Measurements from ENCODE around the gene ABCA1.
"Not testable (repeated sequence)": the region's sequence is repeated elsewhere in the genome, so short reads cannot be mapped to it uniquely, and the experiment has no call there.

Gene ABCA1

GRCh38 chr9:104900871-104901270, 27.1 kb downstream of the ABCA1 start:
- no peak for DNase-seq

GRCh38 chr9:104900324-104900723, 27.6 kb downstream of the ABCA1 start:
- DNase-seq, result no peak

DNA sequence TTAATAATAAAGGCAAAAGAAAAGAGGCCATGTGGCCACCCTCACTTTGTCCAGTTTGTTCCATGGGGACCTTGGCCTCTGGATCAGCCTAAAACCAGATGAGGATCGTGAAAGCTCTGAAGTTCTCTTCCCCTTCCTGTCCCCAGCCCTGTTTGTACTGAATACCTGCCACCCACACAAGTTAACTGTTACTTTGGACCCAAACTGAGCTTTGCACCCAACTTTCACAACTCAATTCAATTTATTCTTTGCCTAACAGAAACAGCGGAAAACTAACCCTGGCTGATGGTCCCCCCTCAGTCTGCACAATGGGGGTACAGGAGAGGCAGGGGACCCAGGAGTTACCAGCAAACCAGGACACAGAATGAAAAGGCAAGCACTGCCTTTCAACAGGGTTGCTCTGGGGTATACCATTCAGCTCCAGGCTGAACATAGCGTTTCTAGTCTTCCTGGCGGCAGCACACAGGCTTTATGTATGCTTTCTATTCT, 28.2 kb downstream of the ABCA1 start:
- no peak for DNase-seq

GRCh38 chr9:104898376-104898775, 29.6 kb downstream of the ABCA1 start:
- DNase-seq, result not testable (repeated sequence)

DNA sequence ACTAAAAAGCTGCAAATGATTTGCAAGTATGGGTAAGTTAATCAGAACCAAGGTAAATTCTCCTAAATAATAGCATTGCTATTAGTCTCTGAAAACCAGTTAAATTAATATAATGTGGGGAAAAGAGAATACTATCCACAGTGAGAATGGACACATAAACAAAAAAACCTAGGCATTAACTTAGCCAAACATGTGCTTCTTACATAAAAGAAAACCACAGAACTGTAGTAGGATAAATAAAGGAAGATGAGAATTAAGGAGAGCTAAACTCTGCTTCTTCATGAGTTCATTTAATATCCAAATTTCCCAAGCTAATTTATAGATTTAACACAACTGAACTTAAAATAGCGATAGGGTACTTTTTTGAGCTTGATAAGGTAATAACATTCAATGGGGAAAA, 31.8 kb downstream of the ABCA1 start:
- DNase-seq, result no peak

GRCh38 chr9:104895572-104895971, 32.4 kb downstream of the ABCA1 start:
- DNase-seq, result no peak

DNA sequence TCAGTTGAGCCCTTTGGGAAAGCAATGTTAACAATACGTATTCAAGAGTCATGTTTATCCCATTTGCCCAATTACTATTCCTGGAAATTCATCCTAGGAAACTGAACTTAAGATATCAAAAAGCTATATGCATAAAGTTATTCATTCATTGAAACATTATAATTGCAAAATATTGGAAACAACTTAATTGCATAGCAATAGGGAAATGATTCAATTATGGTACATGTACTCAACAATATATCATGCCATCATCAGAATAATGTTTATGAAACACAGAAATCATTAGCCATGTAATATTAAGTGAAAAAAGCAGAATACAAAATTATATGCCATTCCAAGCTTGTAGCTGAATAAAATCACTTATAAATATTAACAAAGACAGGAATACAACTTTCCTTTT, 35.3 kb downstream of the ABCA1 start:
- DNase-seq, result no peak

- no peak for DNase-seq
Measured at GRCh38 chr9:104890433-104890770, 37.6 kb downstream of the ABCA1 start.

- DNase-seq, result no peak
Measured at GRCh38 chr9:104885818-104886709, 41.9 kb downstream of the ABCA1 start.

- no peak for DNase-seq
Measured at GRCh38 chr9:104883169-104883568, 44.8 kb downstream of the ABCA1 start.

DNA sequence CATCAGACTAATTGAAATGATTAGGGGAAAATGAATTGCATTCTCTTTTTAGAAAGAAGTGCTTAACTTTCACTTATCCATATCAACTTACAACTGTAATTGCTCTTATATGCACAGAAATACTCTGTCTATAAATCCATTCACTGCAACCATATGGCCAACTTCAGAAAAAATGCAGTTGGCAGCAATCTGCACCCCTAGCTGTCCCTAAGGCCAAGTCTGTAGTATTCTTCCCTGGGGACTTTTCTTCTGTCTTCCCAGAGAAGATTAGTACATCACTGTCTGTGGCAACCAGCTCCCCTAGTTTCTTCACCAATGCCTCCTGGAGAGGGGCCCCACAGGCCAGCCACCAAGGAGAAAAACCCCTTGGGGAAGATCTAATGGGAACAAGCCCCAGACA, 45.4 kb downstream of the ABCA1 start:
- no peak for DNase-seq

DNA sequence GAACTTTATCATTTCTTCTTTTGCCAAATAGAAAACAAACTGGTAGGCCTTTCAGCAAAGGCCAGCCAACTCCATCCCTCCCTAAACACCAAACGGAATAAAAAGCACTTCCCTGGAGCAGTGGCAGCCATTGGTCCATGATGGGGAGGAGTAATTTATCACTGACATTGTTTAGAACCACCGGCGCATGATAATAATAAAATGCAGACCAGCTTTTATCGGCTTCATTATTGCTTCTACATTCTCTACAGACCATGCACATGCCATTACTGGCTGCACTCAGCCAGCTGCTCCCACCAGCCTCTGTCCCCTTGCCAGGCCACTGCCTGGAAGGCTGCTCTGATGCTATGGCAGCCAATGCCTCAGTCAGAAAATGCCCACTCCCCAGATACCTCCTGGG, 45.9 kb downstream of the ABCA1 start:
- no peak for DNase-seq

- DNase-seq, result no peak
Measured at GRCh38 chr9:104879555-104880309, 48.2 kb downstream of the ABCA1 start.

DNA sequence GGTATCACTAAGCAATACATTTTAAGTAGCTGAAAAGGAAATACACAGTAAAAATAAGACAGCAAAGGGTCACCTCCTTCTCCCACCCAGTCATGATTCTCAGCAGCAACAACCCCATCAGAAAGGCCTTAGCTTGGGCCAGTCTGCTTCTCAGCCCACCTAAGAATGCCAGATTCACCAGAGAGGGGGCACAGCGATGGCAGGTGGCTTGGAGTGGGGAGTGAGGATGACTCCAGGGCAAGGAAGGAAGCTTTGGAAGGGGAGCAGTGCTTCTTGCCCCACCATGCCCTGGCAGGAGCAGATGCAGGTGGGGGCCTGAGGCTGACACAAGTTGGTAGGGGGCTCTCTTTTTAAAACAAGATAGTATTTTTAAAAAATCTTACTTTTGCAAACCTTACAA, 51.4 kb downstream of the ABCA1 start:
- DNase-seq, result no peak

DNA sequence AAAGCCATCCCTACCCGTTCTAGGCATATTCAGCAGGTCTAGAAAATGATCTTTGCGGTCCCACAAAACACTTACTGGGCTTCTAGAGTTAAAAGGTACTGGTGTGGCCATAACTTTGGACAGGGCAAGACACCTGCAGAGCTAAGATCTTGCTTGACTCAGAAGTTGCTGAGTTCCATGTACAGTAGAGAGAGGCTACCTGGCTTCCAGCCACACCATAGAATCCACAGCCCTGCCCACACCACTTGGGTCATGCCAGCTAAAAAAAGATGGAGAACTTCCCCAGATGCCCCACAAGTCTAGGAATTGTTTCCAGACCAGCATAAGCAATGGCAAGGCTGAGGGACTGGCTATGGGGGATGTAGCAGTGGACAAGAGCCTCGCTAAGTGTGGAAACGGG, 52.1 kb downstream of the ABCA1 start:
- no peak for DNase-seq

GRCh38 chr9:104875320-104875719, 52.6 kb downstream of the ABCA1 start:
- no peak for DNase-seq

DNA sequence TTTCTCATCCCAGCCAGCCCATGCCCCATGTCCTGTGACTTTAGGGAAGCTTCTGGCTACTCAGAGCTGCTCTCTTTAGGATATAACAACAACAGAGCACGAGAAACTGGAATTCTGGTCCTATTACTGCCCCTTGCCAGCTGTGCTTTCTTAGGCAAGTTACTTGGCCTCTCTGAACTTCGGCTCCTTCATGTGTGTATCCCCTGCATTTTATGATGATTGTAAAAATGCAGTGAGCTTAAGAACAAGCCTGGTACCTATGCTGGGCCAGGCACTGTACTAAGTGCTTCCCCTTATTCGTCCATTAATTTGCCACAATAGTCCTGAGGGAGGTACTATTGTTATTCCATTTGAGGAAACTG, 54.5 kb downstream of the ABCA1 start:
- DNase-seq, result no peak

DNA sequence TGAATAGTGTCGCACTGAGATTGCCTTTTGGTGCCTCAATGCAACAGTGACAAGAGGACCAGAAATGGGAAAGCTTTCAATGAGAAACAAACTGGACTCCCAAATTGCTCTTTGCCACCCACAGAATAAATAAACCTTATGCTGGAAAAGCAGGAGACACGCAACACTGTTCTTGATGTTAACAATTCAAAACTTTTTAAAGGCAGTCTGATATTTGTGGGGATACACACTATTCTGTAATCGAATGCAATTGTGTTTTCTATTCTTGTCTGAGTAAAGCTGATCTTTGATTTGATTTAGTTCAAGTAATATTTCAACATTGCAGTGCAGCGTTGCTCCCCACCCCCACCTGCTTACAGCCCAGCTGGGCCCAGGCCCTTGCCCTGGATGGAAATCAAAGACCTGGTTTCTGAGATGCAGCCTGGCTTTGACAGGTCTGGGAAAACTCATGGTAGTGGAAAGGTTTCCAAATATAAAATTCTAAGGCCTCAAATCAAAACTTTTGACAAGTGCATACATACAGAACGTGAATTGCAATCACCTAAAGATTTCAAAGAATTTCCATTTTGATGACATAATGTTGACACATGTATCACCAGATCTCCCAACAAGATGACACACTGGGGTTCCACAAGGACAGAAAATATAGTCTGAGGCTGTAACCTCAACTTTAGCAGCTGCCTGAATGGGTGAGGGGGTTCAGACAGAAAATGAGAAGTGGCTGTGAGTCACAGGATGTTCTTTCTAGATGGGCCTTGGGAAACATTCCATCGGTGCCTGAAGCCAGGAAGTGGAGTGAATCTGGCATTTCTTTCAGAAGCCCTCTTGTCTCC, 55.1 kb downstream of the ABCA1 start:
- DNase-seq, result no peak

DNA sequence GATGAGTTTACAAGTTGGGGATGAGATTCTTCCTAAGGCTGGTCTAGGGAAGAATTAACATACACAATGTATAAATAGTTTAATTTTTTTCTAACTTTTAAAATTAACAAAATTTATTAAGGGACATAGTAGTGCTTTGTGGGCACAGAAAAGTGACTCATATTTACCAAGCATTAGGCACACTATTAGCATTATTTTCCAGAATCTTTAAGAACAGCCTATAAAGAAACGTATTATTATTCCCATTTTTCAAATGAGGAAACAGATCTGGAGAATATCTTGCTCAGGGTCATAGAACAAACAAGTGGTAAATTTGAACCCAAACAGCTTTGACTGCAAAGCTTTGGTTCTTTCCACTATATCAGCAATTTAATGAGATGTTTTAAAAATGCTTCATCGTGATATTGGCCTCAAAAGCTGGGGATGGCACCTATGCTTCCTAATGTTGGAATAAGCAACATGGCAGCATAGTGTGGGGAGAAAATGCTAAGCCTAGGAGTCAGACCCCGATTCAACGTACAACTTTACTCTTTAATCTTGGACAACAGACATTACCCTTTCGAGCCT, 55.9 kb downstream of the ABCA1 start:
- no peak for DNase-seq

DNA sequence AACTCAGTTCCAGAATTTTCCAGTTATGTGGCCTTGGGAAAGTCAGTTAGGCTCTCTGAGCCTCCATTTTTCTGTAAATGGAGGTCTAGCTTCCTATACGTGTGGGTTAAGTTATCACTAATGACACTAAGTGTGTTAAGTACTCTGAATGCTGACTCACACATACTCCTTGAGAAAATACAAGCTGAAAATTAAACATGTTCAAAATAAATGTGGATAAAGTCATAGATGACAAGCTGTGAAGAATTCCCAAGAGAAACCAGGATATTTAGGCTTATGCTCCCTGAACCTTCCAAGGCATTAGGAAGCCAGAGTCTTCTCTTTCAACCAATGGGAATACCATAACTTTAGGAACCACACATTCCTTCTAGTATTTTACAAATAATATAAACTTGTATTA, 58.1 kb downstream of the ABCA1 start:
- no peak for DNase-seq

GRCh38 chr9:104868687-104869404, 59.1 kb downstream of the ABCA1 start:
- DNase-seq, result no peak

- no peak for DNase-seq
Measured at GRCh38 chr9:104868303-104868686, 59.7 kb downstream of the ABCA1 start.

Data from stimulated activated CD4-positive, alpha-beta T cell treated with anti-CD3 and anti-CD28 coated beads, Interleukin-4, amount 100 ng/mL, for 4 hours (primary cell).